NOMO-1 treated with dmso at 0.1 percent for 144 hours (cell line): ENCODE data around the gene PHLDA2.

Experiments
- DNase-seq: peaks from one replicate; lab custom pipeline; 2025; ENCODE audit not compliant: unreplicated experiment; lab: John Stamatoyannopoulos, UW

The PHLDA2 gene

DNA sequence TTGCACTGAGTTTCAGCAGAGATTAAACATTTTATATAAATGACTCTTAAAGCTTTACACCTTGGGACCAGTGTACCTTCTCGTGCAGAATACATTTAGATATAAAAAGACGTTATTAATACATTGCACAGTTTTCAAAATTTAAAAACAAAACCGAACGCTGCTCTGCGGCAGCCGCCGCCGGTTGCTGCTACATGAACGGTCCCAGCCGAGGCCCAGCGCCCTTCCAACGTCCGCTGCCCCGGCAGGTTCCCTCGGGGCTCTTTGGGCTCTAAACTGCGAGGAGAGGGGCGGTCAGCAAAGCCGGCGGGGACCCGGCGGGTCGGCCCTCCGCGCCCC, 45.6 kb downstream of the PHLDA2 start:
- DNase-seq: no peak

DNA sequence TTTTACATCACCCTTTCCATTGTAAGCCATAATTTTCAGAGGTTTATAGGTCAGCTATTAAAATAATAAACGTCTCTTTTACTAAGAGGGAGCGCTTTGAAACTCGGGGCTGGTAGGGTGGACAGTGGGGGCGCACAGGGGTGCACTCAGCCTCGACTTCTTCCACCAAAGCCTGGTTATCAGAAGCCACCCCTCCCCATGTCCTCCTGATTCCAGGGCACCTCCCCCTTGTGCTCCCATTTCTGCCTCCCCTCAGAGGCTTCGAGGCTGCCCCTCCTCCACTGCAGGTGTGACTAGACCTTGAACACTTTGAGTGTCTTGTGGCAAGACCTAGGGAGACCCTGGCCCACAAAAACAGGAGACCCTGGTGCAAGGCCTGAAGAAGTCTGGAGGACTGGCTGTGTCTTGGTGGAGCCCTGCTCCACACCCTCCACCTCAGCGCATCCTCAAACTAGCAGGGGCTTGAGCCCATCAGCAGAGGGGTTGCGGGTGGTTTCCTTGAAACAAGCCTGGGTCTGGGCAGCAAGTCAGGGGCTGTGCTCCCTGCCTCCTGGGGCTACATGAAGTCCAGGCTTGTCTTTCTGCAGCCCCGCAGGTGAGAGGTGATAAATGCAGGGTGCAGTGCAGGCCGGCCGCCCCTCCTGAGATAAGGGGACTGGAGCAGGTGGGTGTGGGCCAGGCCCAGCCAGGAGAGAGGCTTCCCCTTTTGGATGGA, 46.7 kb downstream of the PHLDA2 start:
- DNase-seq: no peak

DNA sequence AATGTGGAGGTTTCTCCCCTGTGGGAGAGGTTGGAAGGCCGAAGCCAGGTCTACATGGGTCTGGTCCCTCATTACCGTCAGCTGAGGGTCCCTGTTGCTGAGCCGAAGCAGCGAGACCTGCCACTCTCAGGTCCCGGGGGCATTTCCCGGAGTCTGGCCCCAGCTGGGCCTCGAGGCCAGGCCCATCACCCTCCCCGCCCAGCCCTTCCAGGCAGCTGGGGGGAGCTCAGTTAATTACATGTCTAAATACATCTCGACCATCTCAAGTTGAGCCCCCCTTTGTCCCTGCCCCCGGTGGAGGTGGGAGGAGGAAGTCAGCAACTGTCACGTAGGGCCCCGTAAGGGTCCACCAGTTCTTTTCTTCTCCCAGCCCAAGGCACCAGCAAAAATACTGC, 47.2 kb downstream of the PHLDA2 start:
- no peak for DNase-seq

DNA sequence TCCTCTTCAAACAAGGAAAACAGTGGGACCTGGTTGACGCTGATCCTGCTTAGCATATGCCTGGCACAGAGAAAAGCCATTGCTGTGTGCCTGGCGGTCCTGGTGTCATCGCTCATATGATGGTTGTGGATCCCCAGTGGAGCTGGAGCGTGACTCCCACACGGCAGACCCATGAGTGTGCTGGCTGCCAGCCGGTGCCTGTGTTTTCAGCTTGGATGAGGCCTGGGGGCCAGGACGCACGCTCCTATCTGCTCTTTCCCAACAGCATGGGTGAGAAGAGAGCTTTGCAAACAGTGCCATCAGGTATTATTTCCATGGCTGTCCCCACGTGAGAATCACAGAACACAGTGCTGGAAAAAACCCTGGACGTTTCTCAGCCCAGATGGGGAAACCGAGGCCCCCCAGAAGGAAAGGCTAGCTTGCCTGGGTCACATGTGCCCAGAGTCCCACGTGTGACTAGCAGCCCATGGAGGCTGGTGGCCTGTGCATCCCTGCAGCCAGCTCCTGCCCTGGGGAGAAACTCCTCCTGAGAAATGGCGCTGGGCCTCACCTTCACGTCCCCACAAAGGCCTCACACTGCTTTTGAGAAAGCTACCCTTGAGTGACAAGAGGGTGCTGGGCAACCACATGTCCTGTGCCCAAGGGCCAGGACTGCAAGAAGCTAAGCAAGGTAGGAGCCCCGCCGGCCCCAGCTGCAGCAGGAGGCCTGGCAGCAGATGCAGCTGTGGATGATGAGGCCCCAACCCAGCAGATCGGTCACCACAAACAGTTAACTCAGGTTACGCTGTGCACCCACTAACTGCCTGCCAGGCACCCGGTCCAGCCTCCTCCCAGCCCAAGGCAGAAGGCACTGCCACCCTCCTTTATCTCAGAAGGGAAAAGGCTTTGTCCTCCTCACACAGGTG, 47.9 kb downstream of the PHLDA2 start:
- no peak for DNase-seq

DNA sequence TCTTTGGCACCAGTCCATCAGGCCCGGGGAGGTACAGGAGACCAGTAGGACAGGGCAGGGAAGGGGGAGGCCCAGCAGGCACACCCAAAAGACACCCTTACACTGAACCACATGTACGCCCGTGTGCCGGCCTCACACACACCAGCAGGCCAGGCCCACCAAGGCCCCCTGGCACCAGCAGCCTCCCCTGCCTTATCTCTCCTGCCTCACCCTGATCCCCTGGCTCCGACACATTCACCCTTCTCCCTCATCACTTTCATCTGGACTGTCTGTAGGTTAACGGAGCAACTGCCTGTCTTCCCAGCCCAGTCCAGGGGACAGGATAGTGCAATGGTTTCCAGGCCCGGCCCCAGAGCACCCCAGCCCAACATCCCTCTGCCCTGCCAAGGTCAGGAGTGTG, 48.6 kb downstream of the PHLDA2 start:
- DNase-seq: no peak

DNA sequence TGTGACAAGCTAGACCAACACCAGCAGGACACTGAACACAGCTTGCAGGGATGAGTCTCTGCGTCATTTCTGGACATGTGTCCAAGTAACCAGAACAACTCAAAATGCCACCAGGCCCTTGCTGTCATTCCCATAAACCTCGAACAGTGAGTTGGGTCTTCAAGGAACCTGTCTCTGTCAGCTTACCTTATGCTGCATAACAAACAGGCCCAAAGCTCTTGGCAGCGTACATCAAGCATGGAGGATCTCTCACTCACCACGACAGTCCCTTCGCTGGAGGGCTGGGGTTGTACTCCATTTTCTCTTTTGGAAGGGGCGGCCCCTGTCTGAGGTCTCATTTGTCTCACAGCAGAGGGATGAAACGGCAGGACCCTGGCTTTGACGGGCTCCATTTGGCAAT, 50.4 kb downstream of the PHLDA2 start:
- DNase-seq: no peak
